Activated T-helper 1 cell treated with anti-CD3 and anti-CD28 coated beads, Interleukin-2, amount 50 U/mL, for 16 hours (primary cell): Measurements from ENCODE around the gene WDR19.

Experiments
- DNase-seq, 2 donors: peaks; one replicate each; pipeline ENCODE4 v3.0.0-alpha.2; 2020; ENCODE audit warnings: low read depth in 1 of 2, low spot score in 1 of 2

Gene WDR19

GRCh38 chr4:39295784-39296183, 113.5 kb downstream of the WDR19 start:
- no peak for DNase-seq

- no peak for DNase-seq
Observed at GRCh38 chr4:39302901-39303300, 120.6 kb downstream of the WDR19 start.

GRCh38 chr4:39303871-39304270, 121.5 kb downstream of the WDR19 start:
- no peak for DNase-seq

- DNase-seq = no peak
Observed at GRCh38 chr4:39304651-39305050, 122.3 kb downstream of the WDR19 start.

GRCh38 chr4:39305912-39306677, 123.8 kb downstream of the WDR19 start:
- DNase-seq = no peak

- no peak for DNase-seq
Observed at GRCh38 chr4:39308611-39309010, 126.3 kb downstream of the WDR19 start.

- DNase-seq = no peak
Observed at GRCh38 chr4:39312816-39313215, 130.5 kb downstream of the WDR19 start.

- DNase-seq = no peak
Observed at GRCh38 chr4:39319676-39320075, 137.3 kb downstream of the WDR19 start.

GRCh38 chr4:39320381-39321115, 138.2 kb downstream of the WDR19 start:
- no peak for DNase-seq

GRCh38 chr4:39323821-39324220, 141.5 kb downstream of the WDR19 start:
- DNase-seq = no peak

GRCh38 chr4:39324446-39324845, 142.1 kb downstream of the WDR19 start:
- no peak for DNase-seq

- no peak for DNase-seq
Observed at GRCh38 chr4:39324897-39325613, 142.7 kb downstream of the WDR19 start.

GRCh38 chr4:39326468-39326977, 144.2 kb downstream of the WDR19 start:
- DNase-seq = no peak

- no peak for DNase-seq
Observed at GRCh38 chr4:39330353-39330752, 148.0 kb downstream of the WDR19 start.

- no peak for DNase-seq
Observed at GRCh38 chr4:39331191-39331590, 148.9 kb downstream of the WDR19 start.
